ENCODE results near the gene CHERP.

The CHERP gene

DNA sequence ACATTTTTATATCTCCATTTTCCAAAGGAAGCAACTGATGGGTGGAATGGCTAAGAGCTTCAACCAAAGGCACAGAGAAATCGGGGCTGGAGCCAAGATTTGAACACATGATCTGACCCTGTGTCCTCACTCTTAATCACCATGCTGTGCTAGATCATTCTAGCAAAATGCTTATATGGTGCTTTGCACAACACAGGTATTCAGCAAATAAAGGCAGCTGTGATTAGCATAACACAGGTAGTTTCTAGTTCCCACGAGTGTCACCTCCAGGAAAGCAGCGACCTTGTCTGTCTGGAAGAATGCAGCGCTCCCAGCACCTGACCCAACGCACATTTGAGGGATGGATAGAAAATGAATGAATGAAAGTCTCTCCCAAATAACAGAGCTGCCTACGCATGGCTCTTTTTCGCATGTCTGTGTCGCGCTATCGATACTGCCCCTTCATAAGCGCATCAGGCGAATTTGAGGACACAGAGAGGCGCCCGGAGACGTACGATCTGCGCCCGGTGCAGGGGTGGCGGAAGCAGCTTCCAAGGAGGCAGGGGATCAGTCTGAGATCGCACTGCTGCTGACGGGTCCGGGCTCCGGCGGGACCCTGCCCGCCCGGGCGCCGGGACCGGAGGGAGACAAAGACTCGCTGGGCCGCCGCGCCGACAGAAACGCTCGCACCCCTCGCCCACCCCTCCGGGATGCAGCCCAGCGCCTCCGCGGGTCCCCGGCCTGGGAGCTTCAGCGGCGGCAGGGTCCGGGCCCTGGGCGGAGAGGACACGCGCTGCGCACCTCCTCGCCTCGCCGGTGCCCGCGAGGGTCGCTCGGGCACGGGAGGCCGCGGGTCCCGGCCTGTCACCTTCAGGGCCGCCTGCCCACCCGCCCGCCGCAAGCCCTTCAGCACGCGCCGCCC lies 71.1 kb downstream of the CHERP start:
- DNase-seq, result peak; percentile 30

DNA sequence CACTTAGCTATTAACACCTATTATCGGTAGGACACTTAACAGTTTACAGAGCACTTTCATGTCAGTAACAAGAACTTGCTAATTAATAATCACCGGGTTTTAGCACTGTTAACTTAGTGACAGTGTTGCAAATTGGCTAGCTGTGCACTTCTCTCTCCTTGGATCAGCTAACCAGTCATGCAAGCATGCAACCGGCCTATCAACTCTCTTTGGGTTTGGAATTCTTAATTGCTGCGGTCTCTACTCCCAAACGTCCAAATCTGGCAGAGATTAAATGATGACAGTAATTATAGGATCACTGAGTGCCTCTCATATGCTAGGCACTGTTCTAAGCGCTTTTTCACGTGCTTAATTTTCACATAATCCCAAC lies 71.7 kb downstream of the CHERP start:
- no peak for DNase-seq
